Keratinocyte (primary cell): ENCODE measurements around the gene RALGPS1.

Experiments
- CTCF ChIP-seq, 3 experiments: IDR thresholded peaks in 1 of 3; conservative IDR thresholded peaks in 1 of 3; optimal IDR thresholded peaks in 1 of 3; 2 replicates in 2 of 3; 3 replicates in 1 of 3; pipeline versions ENCODE3 to v1.5.1; 2011; ENCODE audit warnings: low read length in 3 of 3, mild to moderate bottlenecking in 3 of 3, moderate library complexity in 2 of 3, control low read depth in 1 of 3, inconsistent platforms in 1 of 3; ENCODE audit not compliant: insufficient read depth in 2 of 3; ENCODE audit errors: extremely low read depth in 1 of 3
- EZH2 ChIP-seq: IDR thresholded peaks from one replicate; pipeline ENCODE4 v1.6.1; 2012; ENCODE audit warnings: inconsistent platforms, mild to moderate bottlenecking, low read length, moderate library complexity

DNA sequence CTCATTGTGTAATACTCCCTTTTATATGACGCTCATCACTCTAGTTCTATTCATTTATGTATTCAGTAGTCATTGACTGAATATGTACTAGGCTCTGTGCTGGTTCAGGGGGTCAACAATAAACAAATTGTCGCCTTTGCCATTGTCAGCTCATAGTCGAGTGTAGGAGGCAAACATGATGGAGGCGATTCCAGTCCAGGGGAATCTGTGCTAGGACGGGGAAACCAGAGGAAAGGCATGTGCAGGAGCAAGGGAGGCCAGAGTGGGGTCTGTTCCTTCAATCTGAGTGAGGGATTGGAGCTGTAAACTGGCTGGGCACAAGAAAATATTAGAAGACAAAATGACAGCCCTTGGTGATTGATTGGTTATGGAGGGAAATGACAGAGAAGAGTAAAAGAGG lies 123.9 kb downstream of the RALGPS1 start:
- TF ChIP-seq CTCF (optimal IDR thresholded peaks at IDR 0.05 in 1 of 3, IDR thresholded peaks at IDR 0.05 in 1 of 3, conservative IDR thresholded peaks at IDR 0.05 in 1 of 3; ENCODE audit: extremely low read depth in 1 of 3, insufficient read depth in 2 of 3, low read length in 3 of 3) (no peak), EZH2 (no peak)
